ENCODE results near the gene PF4V1.

Gene PF4V1

GRCh38 chr4:73839715-73840114 is 13.4 kb upstream of the PF4V1 start:
- H2AFZ ChIP-seq (ENCODE audit: low read depth, low read length): no peak overlapping the region
- H3K27ac ChIP-seq (ENCODE audit: low read length): no peak overlapping the region
- TF ChIP-seq CTCF (IDR thresholded peaks at IDR 0.05; ENCODE audit: low read depth, low read length): no peak
- TF ChIP-seq EZH2phosphoT487 (IDR thresholded peaks at IDR 0.05; ENCODE audit: low read depth): no peak
- H3K36me3 ChIP-seq (replicated peaks; ENCODE audit: low read depth, low read length): no peaks in the 10 kb centered on the region
- no peaks in the 10 kb centered on the region for H3K4me1 ChIP-seq (ENCODE audit: low read length)
- no peak overlapping the region for H3K9ac ChIP-seq (ENCODE audit: low read length)
- H3K4me3 ChIP-seq (ENCODE audit: low read length): no peak overlapping the region
- no peaks in the 10 kb centered on the region for H3K27me3 ChIP-seq (ENCODE audit: low read depth, low read length)
- no peaks in the 10 kb centered on the region for H4K20me1 ChIP-seq (ENCODE audit: insufficient read depth, low read length)
- H3K9me3 ChIP-seq (ENCODE audit: insufficient read depth, low read length): no peaks in the 10 kb centered on the region
- H3K4me2 ChIP-seq (ENCODE audit: low read length): no peak overlapping the region
- H3K79me2 ChIP-seq (ENCODE audit: low read length): no peaks in the 10 kb centered on the region

- H3K27ac ChIP-seq (ENCODE audit: low read length): no peak overlapping the region
- H2AFZ ChIP-seq (ENCODE audit: low read depth, low read length): no peak overlapping the region
- no peak overlapping the region for H3K4me2 ChIP-seq (ENCODE audit: low read length)
- no peaks in the 10 kb centered on the region for H3K4me1 ChIP-seq (ENCODE audit: low read length)
- no peaks in the 10 kb centered on the region for H4K20me1 ChIP-seq (ENCODE audit: insufficient read depth, low read length)
- no peaks in the 10 kb centered on the region for H3K36me3 ChIP-seq (replicated peaks; ENCODE audit: low read depth, low read length)
- TF ChIP-seq EZH2phosphoT487 (IDR thresholded peaks at IDR 0.05; ENCODE audit: low read depth) (no peak), CTCF (IDR thresholded peaks at IDR 0.05; ENCODE audit: low read depth, low read length) (no peak)
- no peaks in the 10 kb centered on the region for H3K9me3 ChIP-seq (ENCODE audit: insufficient read depth, low read length)
- H3K27me3 ChIP-seq (ENCODE audit: low read depth, low read length): no peaks in the 10 kb centered on the region
- no peak overlapping the region for H3K9ac ChIP-seq (ENCODE audit: low read length)
- no peaks in the 10 kb centered on the region for H3K79me2 ChIP-seq (ENCODE audit: low read length)
- H3K4me3 ChIP-seq (ENCODE audit: low read length): no peak overlapping the region
Measured at GRCh38 chr4:73841243-73841925, 11.7 kb upstream of the PF4V1 start.

GRCh38 chr4:73842696-73843095 is 10.4 kb upstream of the PF4V1 start:
- Histone ChIP-seq H4K20me1 (ENCODE audit: insufficient read depth, low read length) (no peaks in the 10 kb centered on the region), H3K9ac (ENCODE audit: low read length) (no peak overlapping the region), H3K9me3 (ENCODE audit: insufficient read depth, low read length) (no peaks in the 10 kb centered on the region), H3K27ac (ENCODE audit: low read length) (no peak overlapping the region), H3K27me3 (ENCODE audit: low read depth, low read length) (no peaks in the 10 kb centered on the region), H3K4me1 (ENCODE audit: low read length) (no peaks in the 10 kb centered on the region), H2AFZ (ENCODE audit: low read depth, low read length) (no peak overlapping the region), H3K4me3 (ENCODE audit: low read length) (no peak overlapping the region), H3K79me2 (ENCODE audit: low read length) (no peaks in the 10 kb centered on the region), H3K4me2 (ENCODE audit: low read length) (no peak overlapping the region), H3K36me3 (replicated peaks; ENCODE audit: low read depth, low read length) (no peaks in the 10 kb centered on the region)
- no peak for TF ChIP-seq EZH2phosphoT487 (IDR thresholded peaks at IDR 0.05; ENCODE audit: low read depth)
- no peak for TF ChIP-seq CTCF (IDR thresholded peaks at IDR 0.05; ENCODE audit: low read depth, low read length)

- Histone ChIP-seq H3K9ac (ENCODE audit: low read length) (no peak overlapping the region), H3K27me3 (ENCODE audit: low read depth, low read length) (no peaks in the 10 kb centered on the region), H3K4me3 (ENCODE audit: low read length) (no peak overlapping the region), H4K20me1 (ENCODE audit: insufficient read depth, low read length) (no peaks in the 10 kb centered on the region), H3K36me3 (replicated peaks; ENCODE audit: low read depth, low read length) (no peaks in the 10 kb centered on the region), H3K4me2 (ENCODE audit: low read length) (no peak overlapping the region), H2AFZ (ENCODE audit: low read depth, low read length) (no peak overlapping the region), H3K27ac (ENCODE audit: low read length) (no peak overlapping the region), H3K9me3 (ENCODE audit: insufficient read depth, low read length) (no peaks in the 10 kb centered on the region), H3K4me1 (ENCODE audit: low read length) (no peaks in the 10 kb centered on the region), H3K79me2 (ENCODE audit: low read length) (no peaks in the 10 kb centered on the region)
- TF ChIP-seq EZH2phosphoT487 (IDR thresholded peaks at IDR 0.05; ENCODE audit: low read depth): no peak
- no peak for TF ChIP-seq CTCF (IDR thresholded peaks at IDR 0.05; ENCODE audit: low read depth, low read length)
Measured at GRCh38 chr4:73843369-73843768, 9.7 kb upstream of the PF4V1 start.
